ENCODE data around the gene VAV3. TPM values are rescaled to one million over a fixed set of nuclear protein-coding genes. Genes with fewer than 3 reads are reported as not detected.

VAV3 gene
- total and polyA plus RNA-seq, 4 donors = 1.7 to 14.4 (median 7.6) TPM

DNA sequence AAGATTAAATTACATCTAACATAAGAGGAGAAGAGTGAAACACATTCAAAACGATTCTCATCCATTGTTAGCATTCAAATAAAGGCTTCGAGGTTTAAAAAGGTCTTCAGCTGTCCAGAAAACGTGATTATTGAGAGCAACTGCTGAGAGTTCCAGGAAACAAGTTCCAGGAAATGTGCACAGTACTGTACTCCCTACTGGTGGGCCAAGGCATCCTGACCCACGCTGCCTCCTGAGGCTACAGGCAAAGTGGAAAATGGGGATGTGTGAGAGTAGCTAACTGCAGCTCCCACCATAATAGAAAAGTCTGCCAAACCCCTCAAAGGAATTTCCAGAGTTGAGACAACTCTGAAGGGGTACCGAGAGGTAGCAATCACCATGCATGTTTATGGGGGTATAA is 2.0 kb downstream of the VAV3 start:
- H3K9me3 ChIP-seq (ENCODE audit: control insufficient read depth in 4 of 4, insufficient read depth in 3 of 4, low read length in 3 of 4) = no peaks in the 10 kb centered on the region
- no peaks in the 10 kb centered on the region for H3K36me3 ChIP-seq (ENCODE audit: control insufficient read depth in 4 of 4, insufficient read depth in 4 of 4, low read length in 4 of 4)
- H3K9ac ChIP-seq (ENCODE audit: insufficient read depth in 1 of 2, low read length in 2 of 2) = no peak overlapping the region
- H3K27me3 ChIP-seq (ENCODE audit: control insufficient read depth in 3 of 3, insufficient read depth in 3 of 3, low read length in 2 of 3) = peaks cover 0 to 8% (median 7%) of the 10 kb centered on the region in 3 donors
- TF ChIP-seq, protein P1, sequence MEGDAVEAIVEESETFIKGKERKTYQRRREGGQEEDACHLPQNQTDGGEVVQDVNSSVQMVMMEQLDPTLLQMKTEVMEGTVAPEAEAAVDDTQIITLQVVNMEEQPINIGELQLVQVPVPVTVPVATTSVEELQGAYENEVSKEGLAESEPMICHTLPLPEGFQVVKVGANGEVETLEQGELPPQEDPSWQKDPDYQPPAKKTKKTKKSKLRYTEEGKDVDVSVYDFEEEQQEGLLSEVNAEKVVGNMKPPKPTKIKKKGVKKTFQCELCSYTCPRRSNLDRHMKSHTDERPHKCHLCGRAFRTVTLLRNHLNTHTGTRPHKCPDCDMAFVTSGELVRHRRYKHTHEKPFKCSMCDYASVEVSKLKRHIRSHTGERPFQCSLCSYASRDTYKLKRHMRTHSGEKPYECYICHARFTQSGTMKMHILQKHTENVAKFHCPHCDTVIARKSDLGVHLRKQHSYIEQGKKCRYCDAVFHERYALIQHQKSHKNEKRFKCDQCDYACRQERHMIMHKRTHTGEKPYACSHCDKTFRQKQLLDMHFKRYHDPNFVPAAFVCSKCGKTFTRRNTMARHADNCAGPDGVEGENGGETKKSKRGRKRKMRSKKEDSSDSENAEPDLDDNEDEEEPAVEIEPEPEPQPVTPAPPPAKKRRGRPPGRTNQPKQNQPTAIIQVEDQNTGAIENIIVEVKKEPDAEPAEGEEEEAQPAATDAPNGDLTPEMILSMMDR (IDR thresholded peaks at IDR 0.05; ENCODE audit: control extremely low read depth, extremely low read depth) = no peak
- H3K27ac ChIP-seq (ENCODE audit: low read depth in 1 of 2, low read length in 1 of 2) = peak overlapping the region in 1 of 2 donors; percentile 13
- peaks cover 0 to 20% (median 2%) of the 10 kb centered on the region in 5 donors for H3K4me1 ChIP-seq (ENCODE audit: control insufficient read depth in 5 of 5, insufficient read depth in 5 of 5, low read length in 5 of 5)
- WGBS, 2 donors = 14 to 27% methylated on average over 5 of the region's 5 CpGs
- ATAC-seq (ENCODE audit: insufficient read depth, low FRiP score) (no peak), DNase-seq (peak in 1 of 3 donors; percentile 10)
- H3K4me3 ChIP-seq = no peak overlapping the region

- WGBS, 2 donors = 88% methylated on average over 6 of the region's 6 CpGs
These were observed 10.1 kb downstream of the VAV3 start for GRCh38 chr1:107954719-107955415.

GRCh38 chr1:107954126-107954525 is 10.9 kb downstream of the VAV3 start:
- Histone ChIP-seq H3K9ac (ENCODE audit: insufficient read depth in 1 of 2, low read length in 2 of 2) (no peak overlapping the region), H3K4me3 (no peak overlapping the region), H3K27me3 (ENCODE audit: control insufficient read depth in 3 of 3, insufficient read depth in 3 of 3, low read length in 2 of 3) (no peaks in the 10 kb centered on the region), H3K9me3 (ENCODE audit: control insufficient read depth in 4 of 4, insufficient read depth in 3 of 4, low read length in 3 of 4) (no peaks in the 10 kb centered on the region), H3K27ac (ENCODE audit: low read depth in 1 of 2, low read length in 1 of 2) (peak overlapping the region in 1 of 2 donors; percentile 2), H3K4me1 (ENCODE audit: control insufficient read depth in 5 of 5, insufficient read depth in 5 of 5, low read length in 5 of 5) (peaks cover 0 to 6% (median 3%) of the 10 kb centered on the region in 5 donors), H3K36me3 (ENCODE audit: control insufficient read depth in 4 of 4, insufficient read depth in 4 of 4, low read length in 4 of 4) (no peaks in the 10 kb centered on the region)
- no peak for ATAC-seq (ENCODE audit: insufficient read depth, low FRiP score)
- TF ChIP-seq, protein P1 (IDR thresholded peaks at IDR 0.05; ENCODE audit: control extremely low read depth, extremely low read depth) = no peak
- no peak for DNase-seq

More at GRCh38 chr1:107954719-107955415, 10.1 kb downstream of the VAV3 start:
- H3K36me3 ChIP-seq (ENCODE audit: control insufficient read depth in 4 of 4, insufficient read depth in 4 of 4, low read length in 4 of 4) = no peaks in the 10 kb centered on the region
- DNase-seq (no peak), ATAC-seq (ENCODE audit: insufficient read depth, low FRiP score) (no peak)
- no peak overlapping the region for H3K4me3 ChIP-seq
- H3K27ac ChIP-seq (ENCODE audit: low read depth in 1 of 2, low read length in 1 of 2) = no peak overlapping the region
- TF ChIP-seq, protein P1 (IDR thresholded peaks at IDR 0.05; ENCODE audit: control extremely low read depth, extremely low read depth) = no peak
- H3K4me1 ChIP-seq (ENCODE audit: control insufficient read depth in 5 of 5, insufficient read depth in 5 of 5, low read length in 5 of 5) = peaks cover 0 to 6% (median 3%) of the 10 kb centered on the region in 5 donors
- no peak overlapping the region for H3K9ac ChIP-seq (ENCODE audit: insufficient read depth in 1 of 2, low read length in 2 of 2)
- H3K27me3 ChIP-seq (ENCODE audit: control insufficient read depth in 3 of 3, insufficient read depth in 3 of 3, low read length in 2 of 3) = no peaks in the 10 kb centered on the region
- no peaks in the 10 kb centered on the region for H3K9me3 ChIP-seq (ENCODE audit: control insufficient read depth in 4 of 4, insufficient read depth in 3 of 4, low read length in 3 of 4)
